HepG2 (cell line): ENCODE results near the gene RPL19. TPM values are rescaled to one million over a fixed set of nuclear protein-coding genes. Genes with fewer than 3 reads are reported as not detected.

ENCODE experiments used
- ELF3 ChIP-seq: IDR thresholded peaks from 2 replicates; pipeline ENCODE4 v1.6.1; 2016; ENCODE audit warnings: missing genetic modification reagents, missing compliant biosample characterization
- MTF1 ChIP-seq: sonication (generic); formaldehyde crosslinking; IDR thresholded peaks from 2 replicates; pipeline ENCODE4 v1.5.0; 2020; ENCODE audit warnings: missing genetic modification reagents
- NFIC ChIP-seq: IDR thresholded peaks from 2 replicates; pipeline ENCODE4 v1.6.1; 2012; ENCODE audit warnings: mild to moderate bottlenecking, low read length, inconsistent platforms
- PITX1 ChIP-seq: sonication (generic); formaldehyde crosslinking; IDR thresholded peaks from 2 replicates; pipeline ENCODE4 v1.5.1; 2020; ENCODE audit warnings: mild to moderate bottlenecking, missing genetic modification reagents
- POLR2G ChIP-seq: fragments of 200-400 bp; formaldehyde crosslinking; IDR thresholded peaks from 2 replicates; pipeline ENCODE4 v1.6.1; 2018; ENCODE audit warnings: mild to moderate bottlenecking, low read depth, low read length, moderate library complexity
- RBAK ChIP-seq: sonication (generic); formaldehyde crosslinking; IDR thresholded peaks from 2 replicates; pipeline ENCODE4 v1.5.1; 2020; ENCODE audit warnings: mild to moderate bottlenecking, missing genetic modification reagents
- SMC3 ChIP-seq: IDR thresholded peaks from 2 replicates; pipeline ENCODE4 v1.6.1; 2011; ENCODE audit warnings: low read length, improper control_type of control experiment
- SMYD3 ChIP-seq: sonication (generic); formaldehyde crosslinking; IDR thresholded peaks from 2 replicates; pipeline ENCODE4 v1.8.1; 2023; ENCODE audit warnings: mild to moderate bottlenecking, missing genetic modification reagents
- SP2 ChIP-seq: sonication (generic); formaldehyde crosslinking; IDR thresholded peaks from 2 replicates; pipeline ENCODE4 v1.5.1; 2020; ENCODE audit warnings: mild to moderate bottlenecking, missing genetic modification reagents
- ZMYM4 ChIP-seq: sonication (generic); formaldehyde crosslinking; IDR thresholded peaks from 2 replicates; pipeline ENCODE4 v1.8.1; 2023; ENCODE audit warnings: mild to moderate bottlenecking, missing genetic modification reagents
- ZNF205 ChIP-seq: IDR thresholded peaks from 2 replicates; pipeline ENCODE4 v1.6.1; 2018; ENCODE audit warnings: missing biosample characterization, missing genetic modification reagents
- ZNF30 ChIP-seq: sonication (generic); formaldehyde crosslinking; IDR thresholded peaks from 2 replicates; pipeline ENCODE4 v1.5.0; 2020; ENCODE audit warnings: mild to moderate bottlenecking, missing genetic modification reagents
- ZNF552 ChIP-seq: sonication (generic); formaldehyde crosslinking; IDR thresholded peaks from 2 replicates; pipeline ENCODE4 v1.9.0; 2022; ENCODE audit warnings: missing genetic modification reagents, mild to moderate bottlenecking, borderline replicate concordance
- ZNF557 ChIP-seq: sonication (generic); formaldehyde crosslinking; IDR thresholded peaks from 2 replicates; pipeline ENCODE4 v1.4.0; 2020; ENCODE audit warnings: missing genetic modification reagents
- ZNF879 ChIP-seq: sonication (generic); formaldehyde crosslinking; IDR thresholded peaks from 2 replicates; pipeline ENCODE4 v1.8.1; 2023; ENCODE audit warnings: missing genetic modification reagents
- polyA plus RNA-seq, 8 experiments: library from polyadenylated mRNA; depleted of rRNA in 3 of 8; stranded (reverse) in 7 of 8; unstranded in 1 of 8; fragments of >200 nt; fragmentation: Illumina TruSeq in 4 of 8; extraction: Trizol in 4 of 8; gene quantifications; 2 replicates each; pipeline versions ENCODE4 v1.2.1 to v1.2.3, GENCODE V29; 2011 to 2016; ENCODE audit warnings: low read depth in 4 of 8, missing spikeins in 1 of 8, mixed read lengths in 1 of 8; ENCODE audit not compliant: insufficient read depth in 1 of 8
- total RNA-seq, 5 experiments: library from RNA; depleted of rRNA; stranded (reverse); fragments of >200 nt; fragmentation: Illumina TruSeq; extraction: Trizol; gene quantifications; 2 replicates each; pipeline ENCODE4 v1.2.3, GENCODE V29; 2016; ENCODE audit warnings: low read depth in 1 of 5
- TF ChIP-seq, protein P1 (sequence below): sonication (generic); formaldehyde crosslinking; IDR thresholded peaks from 2 replicates; pipeline ENCODE4 v1.4.0; 2020; ENCODE audit warnings: mild to moderate bottlenecking, missing genetic modification reagents
- TF ChIP-seq, protein P2 (sequence below): sonication (generic); formaldehyde crosslinking; IDR thresholded peaks from 2 replicates; pipeline ENCODE4 v1.4.0; 2020; ENCODE audit warnings: missing genetic modification reagents, low read depth, mild to moderate bottlenecking, borderline replicate concordance
- TF ChIP-seq, protein P3 (sequence below): sonication (generic); formaldehyde crosslinking; IDR thresholded peaks from 2 replicates; pipeline ENCODE4 v1.5.0; 2020; ENCODE audit warnings: mild to moderate bottlenecking, missing genetic modification reagents, borderline replicate concordance

Gene RPL19
- total and polyA plus RNA-seq, 2 of the 13 experiments (the other 11 are each of a cell fraction or from before 2014, with no cell fraction given): 2,522 to 2,768 TPM

DNA sequence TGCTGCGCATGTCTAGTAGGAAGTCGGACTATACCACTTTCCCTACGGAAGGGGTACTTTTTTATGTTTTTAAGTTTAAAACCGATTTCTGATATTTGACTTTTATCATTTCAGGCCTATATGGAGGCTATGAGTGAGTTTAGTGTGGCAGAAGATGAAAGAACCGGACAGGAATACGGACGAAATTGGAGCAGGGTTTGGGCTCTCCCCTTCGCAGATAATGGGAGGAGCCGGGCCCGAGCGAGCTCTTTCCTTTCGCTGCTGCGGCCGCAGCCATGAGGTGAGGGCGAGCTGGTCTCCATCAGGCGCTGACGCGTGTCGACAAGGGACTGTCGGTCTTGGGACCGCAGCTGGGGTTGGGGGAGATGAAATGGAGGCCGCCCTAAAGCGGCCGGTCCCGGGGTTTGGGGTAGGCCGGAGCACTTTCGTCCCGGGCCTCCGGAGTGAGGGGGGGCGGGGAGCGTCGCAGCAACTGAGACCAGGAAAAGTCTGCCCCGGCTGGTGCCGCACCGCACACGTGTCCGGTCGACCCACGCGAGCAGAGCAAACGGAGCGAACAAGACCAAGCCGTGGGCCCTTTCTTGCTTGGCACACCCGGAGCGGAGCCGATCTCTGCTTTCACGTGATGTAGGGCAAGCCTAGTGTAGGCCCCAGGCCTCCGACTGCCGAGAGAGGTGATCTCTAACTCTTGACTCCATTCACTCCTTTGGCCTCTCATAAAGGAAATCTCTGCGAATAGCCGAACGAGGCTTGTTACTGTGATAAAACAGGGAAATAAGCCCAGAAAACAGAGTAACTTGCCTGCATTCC is at the start of gene RPL19 (continued):
- TF ChIP-seq, protein P1, sequence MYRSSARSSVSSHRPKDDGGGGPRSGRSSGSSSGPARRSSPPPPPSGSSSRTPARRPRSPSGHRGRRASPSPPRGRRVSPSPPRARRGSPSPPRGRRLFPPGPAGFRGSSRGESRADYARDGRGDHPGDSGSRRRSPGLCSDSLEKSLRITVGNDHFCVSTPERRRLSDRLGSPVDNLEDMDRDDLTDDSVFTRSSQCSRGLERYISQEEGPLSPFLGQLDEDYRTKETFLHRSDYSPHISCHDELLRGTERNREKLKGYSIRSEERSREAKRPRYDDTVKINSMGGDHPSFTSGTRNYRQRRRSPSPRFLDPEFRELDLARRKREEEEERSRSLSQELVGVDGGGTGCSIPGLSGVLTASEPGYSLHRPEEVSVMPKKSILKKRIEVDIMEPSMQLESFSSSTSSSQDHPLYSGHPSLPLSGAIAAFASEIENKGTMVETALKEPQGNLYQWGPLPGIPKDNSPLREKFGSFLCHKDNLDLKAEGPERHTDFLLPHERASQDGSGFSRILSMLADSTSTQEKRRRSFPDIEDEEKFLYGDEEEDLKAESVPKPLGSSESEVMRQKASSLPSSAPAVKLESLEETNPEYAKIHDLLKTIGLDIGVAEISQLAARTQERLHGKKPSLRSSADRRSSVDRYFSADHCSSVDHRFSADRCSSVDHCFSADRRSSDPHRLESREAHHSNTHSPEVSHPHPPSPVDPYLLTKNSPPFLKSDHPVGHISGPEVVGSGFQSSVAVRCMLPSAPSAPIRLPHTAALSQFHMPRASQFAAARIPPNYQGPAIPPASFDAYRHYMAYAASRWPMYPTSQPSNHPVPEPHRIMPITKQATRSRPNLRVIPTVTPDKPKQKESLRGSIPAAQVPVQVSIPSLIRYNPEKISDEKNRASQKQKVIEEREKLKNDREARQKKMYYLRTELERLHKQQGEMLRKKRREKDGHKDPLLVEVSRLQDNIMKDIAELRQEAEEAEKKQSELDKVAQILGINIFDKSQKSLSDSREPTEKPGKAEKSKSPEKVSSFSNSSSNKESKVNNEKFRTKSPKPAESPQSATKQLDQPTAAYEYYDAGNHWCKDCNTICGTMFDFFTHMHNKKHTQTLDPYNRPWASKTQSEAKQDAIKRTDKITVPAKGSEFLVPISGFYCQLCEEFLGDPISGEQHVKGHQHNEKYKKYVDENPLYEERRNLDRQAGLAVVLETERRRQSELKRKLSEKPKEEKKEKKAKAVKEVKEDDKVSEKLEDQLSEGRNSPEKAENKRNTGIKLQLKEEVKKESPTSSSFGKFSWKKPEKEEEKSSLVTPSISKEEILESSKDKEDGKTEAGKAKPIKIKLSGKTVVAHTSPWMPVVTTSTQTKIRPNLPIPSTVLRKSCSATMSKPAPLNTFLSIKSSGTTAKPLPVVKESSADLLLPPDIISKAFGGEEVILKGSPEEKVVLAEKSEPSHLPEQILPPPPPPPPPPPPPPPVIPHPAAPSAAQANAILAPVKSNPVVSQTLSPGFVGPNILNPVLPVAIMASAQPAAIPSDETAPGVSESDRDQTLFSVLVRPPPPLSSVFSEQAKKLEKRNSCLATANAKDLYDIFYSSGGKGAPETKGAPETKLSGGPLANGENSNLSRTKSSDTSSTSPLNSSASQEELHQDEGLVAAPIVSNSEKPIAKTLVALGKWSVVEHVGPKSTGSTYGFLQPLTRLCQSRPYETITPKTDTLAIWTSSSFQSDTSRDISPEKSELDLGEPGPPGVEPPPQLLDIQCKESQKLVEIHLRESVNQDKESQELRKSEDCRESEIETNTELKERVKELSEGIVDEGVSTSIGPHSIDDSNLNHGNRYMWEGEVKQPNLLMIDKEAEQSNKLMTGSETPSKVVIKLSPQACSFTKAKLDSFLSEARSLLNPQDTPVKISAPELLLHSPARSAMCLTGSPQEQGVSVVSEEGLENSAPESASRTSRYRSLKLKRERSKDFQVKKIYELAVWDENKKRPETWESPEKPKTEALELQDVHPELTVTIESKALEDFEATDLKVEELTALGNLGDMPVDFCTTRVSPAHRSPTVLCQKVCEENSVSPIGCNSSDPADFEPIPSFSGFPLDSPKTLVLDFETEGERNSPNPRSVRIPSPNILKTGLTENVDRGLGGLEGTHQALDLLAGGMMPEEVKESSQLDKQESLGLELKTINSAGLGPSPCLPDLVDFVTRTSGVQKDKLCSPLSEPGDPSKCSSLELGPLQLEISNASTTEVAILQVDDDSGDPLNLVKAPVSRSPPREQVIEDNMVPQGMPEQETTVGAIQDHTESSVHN (CRISPR knock-in tag): no peak
- TF ChIP-seq ZMYM4 (CRISPR knock-in tag) (peak; percentile 79), POLR2G (peak; percentile 99), NFIC (peak; percentile 81; the same call in 1 of the 2 replicates), ZNF552 (CRISPR knock-in tag) (peak; percentile 77; the same call in 1 of the 2 replicates), ELF3 (CRISPR knock-in tag) (peak; percentile 38; the same call in 1 of the 2 replicates), MTF1 (CRISPR knock-in tag) (no peak), ZNF30 (CRISPR knock-in tag) (peak; percentile 96; the same call in 1 of the 2 replicates), RBAK (CRISPR knock-in tag) (no peak), PITX1 (peak; percentile 75; the same call in 1 of the 2 replicates), ZNF205 (no peak), ZNF557 (CRISPR knock-in tag) (no peak), SMYD3 (CRISPR knock-in tag) (peak; percentile 30), SMC3 (no peak), SP2 (CRISPR knock-in tag) (peak; percentile 20; the same call in 1 of the 2 replicates), ZNF879 (CRISPR knock-in tag) (no peak)
- TF ChIP-seq, protein P2, sequence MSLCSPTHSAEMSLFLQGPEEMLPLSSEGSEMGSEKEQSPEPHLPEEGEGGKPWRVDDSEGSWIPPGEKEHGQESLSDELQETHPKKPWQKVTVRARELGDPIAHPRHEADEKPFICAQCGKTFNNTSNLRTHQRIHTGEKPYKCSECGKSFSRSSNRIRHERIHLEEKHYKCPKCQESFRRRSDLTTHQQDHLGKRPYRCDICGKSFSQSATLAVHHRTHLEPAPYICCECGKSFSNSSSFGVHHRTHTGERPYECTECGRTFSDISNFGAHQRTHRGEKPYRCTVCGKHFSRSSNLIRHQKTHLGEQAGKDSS (CRISPR knock-in tag): peak; percentile 86; the same call in 1 of the 2 replicates
- TF ChIP-seq, protein P3, sequence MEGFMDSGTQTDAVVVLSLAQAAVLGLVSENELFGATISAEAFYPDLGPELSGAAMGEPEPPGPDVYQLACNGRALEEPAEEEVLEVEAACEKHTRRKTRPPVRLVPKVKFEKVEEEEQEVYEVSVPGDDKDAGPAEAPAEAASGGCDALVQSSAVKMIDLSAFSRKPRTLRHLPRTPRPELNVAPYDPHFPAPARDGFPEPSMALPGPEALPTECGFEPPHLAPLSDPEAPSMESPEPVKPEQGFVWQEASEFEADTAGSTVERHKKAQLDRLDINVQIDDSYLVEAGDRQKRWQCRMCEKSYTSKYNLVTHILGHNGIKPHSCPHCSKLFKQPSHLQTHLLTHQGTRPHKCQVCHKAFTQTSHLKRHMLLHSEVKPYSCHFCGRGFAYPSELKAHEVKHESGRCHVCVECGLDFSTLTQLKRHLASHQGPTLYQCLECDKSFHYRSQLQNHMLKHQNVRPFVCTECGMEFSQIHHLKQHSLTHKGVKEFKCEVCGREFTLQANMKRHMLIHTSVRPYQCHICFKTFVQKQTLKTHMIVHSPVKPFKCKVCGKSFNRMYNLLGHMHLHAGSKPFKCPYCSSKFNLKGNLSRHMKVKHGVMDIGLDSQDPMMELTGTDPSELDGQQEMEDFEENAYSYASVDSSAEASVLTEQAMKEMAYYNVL (CRISPR knock-in tag): 0 out of 2 replicates have a peak, but pooled peaks have one; percentile 42
